Sigmoid colon (tissue), 7 donors: Measurements from ENCODE around the gene PSD. TPM values are rescaled to one million over a fixed set of nuclear protein-coding genes. Genes with fewer than 3 reads are reported as not detected.

Experiments
- DNase-seq: peaks from one replicate; pipeline ENCODE4 v3.0.0-alpha.2; 2019
- H3K27ac ChIP-seq, 4 donors: fragments of 200-600 bp; sonication (generic); one replicate each; pipeline ENCODE4 v1.5.1; 2016 to 2019; ENCODE audit warnings: mild to moderate bottlenecking in 1 of 4
- H3K27me3 ChIP-seq, 3 donors: fragments of 200-600 bp; sonication (generic); one replicate each; pipeline ENCODE4 v1.5.1; 2019; ENCODE audit warnings: mild to moderate bottlenecking in 1 of 3
- H3K36me3 ChIP-seq, 4 donors: fragments of 200-600 bp; sonication (generic); one replicate each; pipeline ENCODE4 v1.5.1; 2016 to 2019
- H3K4me1 ChIP-seq, 4 donors: fragments of 200-600 bp; sonication (generic); one replicate each; pipeline ENCODE4 v1.5.1; 2017 to 2019
- H3K4me3 ChIP-seq, 4 donors: fragments of 200-600 bp; sonication (generic); one replicate each; pipeline ENCODE4 v1.5.1; 2017 to 2019; ENCODE audit warnings: mild to moderate bottlenecking in 2 of 4, moderate library complexity in 1 of 4
- H3K9me3 ChIP-seq, 4 donors: fragments of 200-600 bp in 3 of 4; sonication (generic) in 3 of 4; one replicate each; pipeline versions ENCODE4 v1.5.1 to v1.6.1; 2013 to 2019
- CTCF ChIP-seq, 4 experiments: fragments of 450-650 bp in 3 of 4; fragments of 200-600 bp in 1 of 4; IDR thresholded peaks; one replicate each; pipeline ENCODE4 v1.5.1; 2016 to 2019; ENCODE audit warnings: antibody characterized with exemption in 4 of 4, mild to moderate bottlenecking in 3 of 4, moderate library complexity in 2 of 4
- EP300 ChIP-seq, 4 donors: sonication (generic); formaldehyde crosslinking; IDR thresholded peaks; one replicate each; pipeline ENCODE4 v1.6.1; 2017; ENCODE audit warnings: antibody characterized with exemption in 4 of 4
- POLR2A ChIP-seq, 2 donors: fragments of 450-650 bp; IDR thresholded peaks; one replicate each; pipeline ENCODE4 v1.6.1; 2016; ENCODE audit warnings: antibody characterized with exemption in 2 of 2, mild to moderate bottlenecking in 2 of 2, moderate library complexity in 2 of 2
- POLR2AphosphoS5 ChIP-seq, 4 donors: sonication (generic); formaldehyde crosslinking; IDR thresholded peaks; one replicate each; pipeline ENCODE4 v1.6.1; 2017; ENCODE audit warnings: antibody characterized with exemption in 4 of 4
- WGBS, 2 donors: extraction: QIAGEN DNeasy Blood & Tissue Kit; methylation state at CpG; one replicate each; pipeline ENCODE4 v1.1.7; 2013; 5-methylcytosine and 5-hydroxymethylcytosine counted together
- intact Hi-C: fragments of 100-400 bp; cut with DNase I; formaldehyde crosslinking; loops from one replicate; pipeline ENCODE4 v1.15.1; 2023
- polyA plus RNA-seq, 3 donors: library from polyadenylated mRNA; stranded (reverse); fragments of 200-250 nt; gene quantifications; one replicate each; pipeline ENCODE4 v1.2.3, GENCODE V29; 2013
- total RNA-seq, 4 donors: library from RNA; depleted of rRNA; stranded (reverse); fragments of >200 nt; gene quantifications; one replicate each; pipeline ENCODE4 v1.1.0, GENCODE V29; 2016
- donor health status: healthy with polysubstance abuse.
- donor health status: Bipolar disorder and iron deficiency.
- donor health status: healthy.

The PSD gene
- total and polyA plus RNA-seq, 7 donors: 0.69 to 449 (median 343) TPM

GRCh38 chr10:102414749-102415148 is 3.8 kb downstream of the PSD start:
- H3K36me3 ChIP-seq: no peaks in the 10 kb centered on the region
- intact Hi-C loops: no loop called here
- 50 to 52% methylated on average over 20 of the region's 20 CpGs for WGBS, 2 donors

GRCh38 chr10:102413806-102414561 is 4.6 kb downstream of the PSD start:
- Histone ChIP-seq H3K4me1 (peaks cover 0 to 27% (median 26%) of the 10 kb centered on the region in 4 donors), H3K4me3 (no peak overlapping the region), H3K27me3 (peaks cover 11 to 56% (median 17%) of the 10 kb centered on the region in 3 donors), H3K27ac (no peak overlapping the region), H3K36me3 (no peaks in the 10 kb centered on the region), H3K9me3 (no peaks in the 10 kb centered on the region)
- DNase-seq: no peak
- 74 to 85% methylated on average over 16 of the region's 16 CpGs for whole genome bisulfite sequencing, 2 donors
- intact Hi-C loops: no loop called here
- TF ChIP-seq POLR2AphosphoS5 (IDR thresholded peaks at IDR 0.05) (no peak), EP300 (IDR thresholded peaks at IDR 0.05) (no peak), CTCF (IDR thresholded peaks at IDR 0.05) (no peak), POLR2A (IDR thresholded peaks at IDR 0.05) (no peak)

More at GRCh38 chr10:102414749-102415148, 3.8 kb downstream of the PSD start:
- Histone ChIP-seq H3K9me3 (no peaks in the 10 kb centered on the region), H3K27me3 (peaks cover 11 to 56% (median 17%) of the 10 kb centered on the region in 3 donors), H3K4me1 (peaks cover 0 to 31% (median 28%) of the 10 kb centered on the region in 4 donors), H3K4me3 (no peak overlapping the region), H3K27ac (no peak overlapping the region)
- TF ChIP-seq EP300 (IDR thresholded peaks at IDR 0.05) (no peak), CTCF (IDR thresholded peaks at IDR 0.05) (no peak), POLR2AphosphoS5 (IDR thresholded peaks at IDR 0.05) (no peak), POLR2A (IDR thresholded peaks at IDR 0.05) (no peak)
- DNase-seq: peak; percentile 64

GRCh38 chr10:102413053-102413705 is 5.4 kb downstream of the PSD start:
- Histone ChIP-seq H3K4me1 (peaks cover 0 to 25% (median 22%) of the 10 kb centered on the region in 4 donors), H3K27me3 (peaks cover 11 to 53% (median 17%) of the 10 kb centered on the region in 3 donors), H3K36me3 (no peaks in the 10 kb centered on the region), H3K4me3 (no peak overlapping the region), H3K9me3 (no peaks in the 10 kb centered on the region), H3K27ac (no peak overlapping the region)
- no peak for DNase-seq
- WGBS, 2 donors: 9 to 18% methylated on average over 5 of the region's 5 CpGs
- intact Hi-C loops: no loop called here
- TF ChIP-seq EP300 (IDR thresholded peaks at IDR 0.05): no peak
- TF ChIP-seq POLR2A (IDR thresholded peaks at IDR 0.05): no peak
- TF ChIP-seq POLR2AphosphoS5 (IDR thresholded peaks at IDR 0.05): no peak
- no peak for TF ChIP-seq CTCF (IDR thresholded peaks at IDR 0.05)

GRCh38 chr10:102412293-102412692 is 6.3 kb downstream of the PSD start:
- 88 to 92% methylated on average over 10 of the region's 10 CpGs for WGBS, 2 donors
- intact Hi-C loops: no loop called here
- TF ChIP-seq CTCF (IDR thresholded peaks at IDR 0.05) (no peak), POLR2AphosphoS5 (IDR thresholded peaks at IDR 0.05) (no peak), POLR2A (IDR thresholded peaks at IDR 0.05) (no peak), EP300 (IDR thresholded peaks at IDR 0.05) (no peak)
- Histone ChIP-seq H3K36me3 (no peaks in the 10 kb centered on the region), H3K4me1 (peaks cover 0 to 28% (median 22%) of the 10 kb centered on the region in 4 donors), H3K9me3 (no peaks in the 10 kb centered on the region), H3K27ac (no peak overlapping the region), H3K4me3 (no peak overlapping the region), H3K27me3 (peaks cover 11 to 46% (median 17%) of the 10 kb centered on the region in 3 donors)
- DNase-seq: no peak
